Upper lobe of left lung (tissue), 4 donors: Measurements from ENCODE around the gene ADAMTS17.

ENCODE experiments used
- CTCF ChIP-seq, 6 experiments: fragments of 450-650 bp in 4 of 6; fragments of 200-600 bp in 2 of 6; sonication (generic) in 2 of 6; IDR thresholded peaks; one replicate each; pipeline ENCODE4 v1.5.1; 2016 to 2019; ENCODE audit warnings: antibody characterized with exemption in 6 of 6
- POLR2A ChIP-seq, 4 donors: fragments of 450-650 bp; IDR thresholded peaks; one replicate each; pipeline ENCODE4 v1.5.1; 2016 to 2017; ENCODE audit warnings: antibody characterized with exemption in 4 of 4, mild to moderate bottlenecking in 2 of 4
- POLR2AphosphoS5 ChIP-seq, 2 donors: sonication (generic); formaldehyde crosslinking; IDR thresholded peaks; one replicate each; pipeline ENCODE4 v1.5.1; 2017; ENCODE audit warnings: antibody characterized with exemption in 2 of 2

- TF ChIP-seq CTCF (IDR thresholded peaks at IDR 0.05) (no peak), POLR2A (IDR thresholded peaks at IDR 0.05) (no peak), POLR2AphosphoS5 (IDR thresholded peaks at IDR 0.05) (no peak)
Measured at GRCh38 chr15:100278596-100279380, 63.0 kb downstream of the ADAMTS17 start.
